ENCODE results near the gene TRIB2. TPM values are rescaled to one million over a fixed set of nuclear protein-coding genes. Genes with fewer than 3 reads are reported as not detected.

TRIB2 gene
- total RNA-seq, 1 donor from 2014 or later = 131 TPM

GRCh38 chr2:12705230-12705629 is 11.5 kb upstream of the TRIB2 start:
- Mint-ChIP-seq H3K9me3 (ENCODE audit: unreplicated experiment) (no peaks in the 10 kb centered on the region), H3K4me1 (ENCODE audit: low read depth, unreplicated experiment) (no peaks in the 10 kb centered on the region), H3K36me3 (ENCODE audit: unreplicated experiment) (no peaks in the 10 kb centered on the region), H3K27me3 (ENCODE audit: unreplicated experiment) (peaks cover 1% of the 10 kb centered on the region), H3K4me3 (ENCODE audit: unreplicated experiment) (no peak overlapping the region), H3K27ac (ENCODE audit: unreplicated experiment) (no peak overlapping the region)
- DNase-seq = no peak
- TF ChIP-seq CTCF (IDR thresholded peaks at IDR 0.05; ENCODE audit: partially characterized antibody, unreplicated experiment) = no peak

- no peaks in the 10 kb centered on the region for H3K36me3 Mint-ChIP-seq (ENCODE audit: unreplicated experiment)
- H3K4me1 Mint-ChIP-seq (ENCODE audit: low read depth, unreplicated experiment) = no peaks in the 10 kb centered on the region
- peaks cover 1% of the 10 kb centered on the region for H3K27me3 Mint-ChIP-seq (ENCODE audit: unreplicated experiment)
- no peak for DNase-seq
- H3K4me3 Mint-ChIP-seq (ENCODE audit: unreplicated experiment) = no peak overlapping the region
- H3K27ac Mint-ChIP-seq (ENCODE audit: unreplicated experiment) = no peak overlapping the region
- TF ChIP-seq CTCF (IDR thresholded peaks at IDR 0.05; ENCODE audit: partially characterized antibody, unreplicated experiment) = no peak
- no peaks in the 10 kb centered on the region for H3K9me3 Mint-ChIP-seq (ENCODE audit: unreplicated experiment)
Observed at GRCh38 chr2:12705742-12706141, 11.0 kb upstream of the TRIB2 start.

GRCh38 chr2:12708508-12709206 is 8.1 kb upstream of the TRIB2 start:
- H3K4me3 Mint-ChIP-seq (ENCODE audit: unreplicated experiment) = no peak overlapping the region
- H3K27ac Mint-ChIP-seq (ENCODE audit: unreplicated experiment) = no peak overlapping the region
- no peaks in the 10 kb centered on the region for H3K36me3 Mint-ChIP-seq (ENCODE audit: unreplicated experiment)
- H3K9me3 Mint-ChIP-seq (ENCODE audit: unreplicated experiment) = no peaks in the 10 kb centered on the region
- H3K27me3 Mint-ChIP-seq (ENCODE audit: unreplicated experiment) = peaks cover 1% of the 10 kb centered on the region
- no peak for TF ChIP-seq CTCF (IDR thresholded peaks at IDR 0.05; ENCODE audit: partially characterized antibody, unreplicated experiment)
- H3K4me1 Mint-ChIP-seq (ENCODE audit: low read depth, unreplicated experiment) = no peaks in the 10 kb centered on the region
- no peak for DNase-seq

GRCh38 chr2:12709207-12709522 is 7.6 kb upstream of the TRIB2 start:
- Mint-ChIP-seq H3K27ac (ENCODE audit: unreplicated experiment) (no peak overlapping the region), H3K27me3 (ENCODE audit: unreplicated experiment) (peaks cover 1% of the 10 kb centered on the region), H3K36me3 (ENCODE audit: unreplicated experiment) (no peaks in the 10 kb centered on the region), H3K4me3 (ENCODE audit: unreplicated experiment) (no peak overlapping the region), H3K4me1 (ENCODE audit: low read depth, unreplicated experiment) (no peaks in the 10 kb centered on the region), H3K9me3 (ENCODE audit: unreplicated experiment) (no peaks in the 10 kb centered on the region)
- no peak for TF ChIP-seq CTCF (IDR thresholded peaks at IDR 0.05; ENCODE audit: partially characterized antibody, unreplicated experiment)
- DNase-seq = no peak

- Mint-ChIP-seq H3K27ac (ENCODE audit: unreplicated experiment) (no peak overlapping the region), H3K9me3 (ENCODE audit: unreplicated experiment) (no peaks in the 10 kb centered on the region), H3K4me1 (ENCODE audit: low read depth, unreplicated experiment) (peaks cover 5% of the 10 kb centered on the region), H3K27me3 (ENCODE audit: unreplicated experiment) (peaks cover 1% of the 10 kb centered on the region), H3K4me3 (ENCODE audit: unreplicated experiment) (no peak overlapping the region), H3K36me3 (ENCODE audit: unreplicated experiment) (no peaks in the 10 kb centered on the region)
- TF ChIP-seq CTCF (IDR thresholded peaks at IDR 0.05; ENCODE audit: partially characterized antibody, unreplicated experiment) = no peak
- DNase-seq = no peak
Observed at GRCh38 chr2:12710301-12710700, 6.4 kb upstream of the TRIB2 start.

Measured in glutamatergic neuron (in vitro differentiated cells).